HepG2 (cell line): ENCODE measurements around the gene TTN. TPM values are rescaled to one million over a fixed set of nuclear protein-coding genes. Genes with fewer than 3 reads are reported as not detected.

Source experiments
- AGO2 ChIP-seq: fragments of 200-400 bp; formaldehyde crosslinking; optimal IDR thresholded peaks from 2 replicates; pipeline ENCODE3; 2017; ENCODE audit warnings: mild to moderate bottlenecking, low read depth, low read length, moderate library complexity
- RXRA ChIP-seq: sonication (generic); formaldehyde crosslinking; IDR thresholded peaks from 2 replicates; pipeline ENCODE4 v1.5.1; 2020; ENCODE audit warnings: missing genetic modification reagents
- ZNF670 ChIP-seq: sonication (generic); formaldehyde crosslinking; IDR thresholded peaks from 2 replicates; pipeline ENCODE4 v1.8.0; 2022; ENCODE audit warnings: mild to moderate bottlenecking, missing genetic modification reagents, borderline replicate concordance
- ZNF878 ChIP-seq: sonication (generic); formaldehyde crosslinking; IDR thresholded peaks from 2 replicates; pipeline ENCODE4 v1.8.1; 2023; ENCODE audit warnings: mild to moderate bottlenecking, missing genetic modification reagents, moderate library complexity
- polyA plus RNA-seq, 8 experiments: library from polyadenylated mRNA; depleted of rRNA in 3 of 8; stranded (reverse) in 7 of 8; unstranded in 1 of 8; fragments of >200 nt; fragmentation: Illumina TruSeq in 4 of 8; extraction: Trizol in 4 of 8; gene quantifications; 2 replicates each; pipeline versions ENCODE4 v1.2.1 to v1.2.3, GENCODE V29; 2011 to 2016; ENCODE audit warnings: low read depth in 4 of 8, missing spikeins in 1 of 8, mixed read lengths in 1 of 8; ENCODE audit not compliant: insufficient read depth in 1 of 8
- total RNA-seq, 5 experiments: library from RNA; depleted of rRNA; stranded (reverse); fragments of >200 nt; fragmentation: Illumina TruSeq; extraction: Trizol; gene quantifications; 2 replicates each; pipeline ENCODE4 v1.2.3, GENCODE V29; 2016; ENCODE audit warnings: low read depth in 1 of 5
- TF ChIP-seq, protein P1 (sequence below): sonication (generic); formaldehyde crosslinking; IDR thresholded peaks from 2 replicates; pipeline ENCODE4 v1.4.0; 2020; ENCODE audit warnings: missing genetic modification reagents, mild to moderate bottlenecking, borderline replicate concordance
- TF ChIP-seq, protein P2 (sequence below): sonication (generic); formaldehyde crosslinking; conservative IDR thresholded peaks from 2 replicates; pipeline ENCODE4 v1.4.0; 2020; ENCODE audit warnings: mild to moderate bottlenecking, missing genetic modification reagents, moderate library complexity
- TF ChIP-seq, protein P3 (sequence below): sonication (generic); formaldehyde crosslinking; IDR thresholded peaks from 2 replicates; pipeline ENCODE4 v1.8.1; 2023; ENCODE audit warnings: missing genetic modification reagents, mild to moderate bottlenecking, borderline replicate concordance
- TF ChIP-seq, protein P4 (sequence below): IDR thresholded peaks from 2 replicates; pipeline ENCODE4 v1.6.1; 2016
- TF ChIP-seq, protein P5 (sequence below): sonication (generic); formaldehyde crosslinking; IDR thresholded peaks from 2 replicates; pipeline ENCODE4 v1.5.0; 2020; ENCODE audit warnings: missing genetic modification reagents
- TF ChIP-seq, protein P6 (sequence below): sonication (generic); formaldehyde crosslinking; IDR thresholded peaks from 2 replicates; pipeline ENCODE4 v1.5.0; 2020; ENCODE audit warnings: missing genetic modification reagents, mild to moderate bottlenecking, borderline replicate concordance
- TF ChIP-seq, protein P7 (sequence below): sonication (generic); formaldehyde crosslinking; IDR thresholded peaks from 2 replicates; pipeline ENCODE4 v1.5.1; 2020; ENCODE audit warnings: missing genetic modification reagents, mild to moderate bottlenecking, borderline replicate concordance
- TF ChIP-seq, protein P8 (sequence below): IDR thresholded peaks from 2 replicates; pipeline ENCODE4 v1.6.1; 2016

Gene TTN
- total and polyA plus RNA-seq, 2 of the 13 experiments (the other 11 are each of a cell fraction or from before 2014, with no cell fraction given), result under 0.01 TPM

DNA sequence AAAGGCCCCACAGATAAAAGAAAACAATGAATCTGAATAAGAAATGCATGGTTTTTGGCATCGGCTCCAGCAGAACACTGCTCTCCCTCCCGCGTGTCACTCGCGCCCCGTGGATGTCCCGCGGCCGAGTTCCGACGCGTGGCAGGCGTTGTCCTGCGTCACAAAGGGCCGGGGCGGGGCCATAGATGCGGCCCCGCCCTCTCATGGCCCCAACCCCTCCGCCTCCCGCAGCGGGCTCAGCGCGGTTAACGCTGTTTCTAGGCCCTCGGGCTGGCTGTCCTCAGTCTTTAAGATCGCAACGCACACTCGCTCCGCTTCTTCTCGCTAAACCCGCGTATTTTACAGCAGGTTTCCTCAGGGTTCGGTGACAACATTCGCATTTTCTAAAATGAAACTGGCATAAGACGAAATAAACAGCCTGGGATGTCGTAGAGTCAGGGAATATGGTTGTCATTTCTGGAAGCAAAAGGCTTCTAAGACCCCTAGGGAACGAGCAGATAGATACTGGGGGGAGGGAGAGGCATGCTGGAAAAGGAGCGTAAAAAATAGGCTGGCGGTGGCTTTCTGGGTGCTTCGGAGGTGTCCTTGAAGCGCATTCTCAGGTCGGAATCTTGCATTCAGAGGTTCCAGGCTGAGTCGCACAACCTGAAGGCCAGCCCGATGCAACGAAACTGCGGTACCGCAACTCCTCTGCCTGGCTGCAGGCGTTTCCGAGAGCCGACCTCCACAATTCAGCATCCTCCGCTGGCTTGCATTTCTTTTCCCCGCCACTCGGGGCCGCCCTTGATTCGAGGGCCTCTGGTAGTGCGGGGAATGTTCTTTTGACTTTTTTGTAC, 328.6 kb downstream of the TTN start, which contains the start of gene FKBP7 (continued):
- TF ChIP-seq, protein P1, sequence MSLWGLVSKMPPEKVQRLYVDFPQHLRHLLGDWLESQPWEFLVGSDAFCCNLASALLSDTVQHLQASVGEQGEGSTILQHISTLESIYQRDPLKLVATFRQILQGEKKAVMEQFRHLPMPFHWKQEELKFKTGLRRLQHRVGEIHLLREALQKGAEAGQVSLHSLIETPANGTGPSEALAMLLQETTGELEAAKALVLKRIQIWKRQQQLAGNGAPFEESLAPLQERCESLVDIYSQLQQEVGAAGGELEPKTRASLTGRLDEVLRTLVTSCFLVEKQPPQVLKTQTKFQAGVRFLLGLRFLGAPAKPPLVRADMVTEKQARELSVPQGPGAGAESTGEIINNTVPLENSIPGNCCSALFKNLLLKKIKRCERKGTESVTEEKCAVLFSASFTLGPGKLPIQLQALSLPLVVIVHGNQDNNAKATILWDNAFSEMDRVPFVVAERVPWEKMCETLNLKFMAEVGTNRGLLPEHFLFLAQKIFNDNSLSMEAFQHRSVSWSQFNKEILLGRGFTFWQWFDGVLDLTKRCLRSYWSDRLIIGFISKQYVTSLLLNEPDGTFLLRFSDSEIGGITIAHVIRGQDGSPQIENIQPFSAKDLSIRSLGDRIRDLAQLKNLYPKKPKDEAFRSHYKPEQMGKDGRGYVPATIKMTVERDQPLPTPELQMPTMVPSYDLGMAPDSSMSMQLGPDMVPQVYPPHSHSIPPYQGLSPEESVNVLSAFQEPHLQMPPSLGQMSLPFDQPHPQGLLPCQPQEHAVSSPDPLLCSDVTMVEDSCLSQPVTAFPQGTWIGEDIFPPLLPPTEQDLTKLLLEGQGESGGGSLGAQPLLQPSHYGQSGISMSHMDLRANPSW (CRISPR knock-in tag), result no peak
- TF ChIP-seq, protein P2, sequence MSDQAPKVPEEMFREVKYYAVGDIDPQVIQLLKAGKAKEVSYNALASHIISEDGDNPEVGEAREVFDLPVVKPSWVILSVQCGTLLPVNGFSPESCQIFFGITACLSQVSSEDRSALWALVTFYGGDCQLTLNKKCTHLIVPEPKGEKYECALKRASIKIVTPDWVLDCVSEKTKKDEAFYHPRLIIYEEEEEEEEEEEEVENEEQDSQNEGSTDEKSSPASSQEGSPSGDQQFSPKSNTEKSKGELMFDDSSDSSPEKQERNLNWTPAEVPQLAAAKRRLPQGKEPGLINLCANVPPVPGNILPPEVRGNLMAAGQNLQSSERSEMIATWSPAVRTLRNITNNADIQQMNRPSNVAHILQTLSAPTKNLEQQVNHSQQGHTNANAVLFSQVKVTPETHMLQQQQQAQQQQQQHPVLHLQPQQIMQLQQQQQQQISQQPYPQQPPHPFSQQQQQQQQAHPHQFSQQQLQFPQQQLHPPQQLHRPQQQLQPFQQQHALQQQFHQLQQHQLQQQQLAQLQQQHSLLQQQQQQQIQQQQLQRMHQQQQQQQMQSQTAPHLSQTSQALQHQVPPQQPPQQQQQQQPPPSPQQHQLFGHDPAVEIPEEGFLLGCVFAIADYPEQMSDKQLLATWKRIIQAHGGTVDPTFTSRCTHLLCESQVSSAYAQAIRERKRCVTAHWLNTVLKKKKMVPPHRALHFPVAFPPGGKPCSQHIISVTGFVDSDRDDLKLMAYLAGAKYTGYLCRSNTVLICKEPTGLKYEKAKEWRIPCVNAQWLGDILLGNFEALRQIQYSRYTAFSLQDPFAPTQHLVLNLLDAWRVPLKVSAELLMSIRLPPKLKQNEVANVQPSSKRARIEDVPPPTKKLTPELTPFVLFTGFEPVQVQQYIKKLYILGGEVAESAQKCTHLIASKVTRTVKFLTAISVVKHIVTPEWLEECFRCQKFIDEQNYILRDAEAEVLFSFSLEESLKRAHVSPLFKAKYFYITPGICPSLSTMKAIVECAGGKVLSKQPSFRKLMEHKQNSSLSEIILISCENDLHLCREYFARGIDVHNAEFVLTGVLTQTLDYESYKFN (CRISPR knock-in tag), result peak; percentile 53; the same call in 1 of the 2 replicates
- peak; percentile 49 for TF ChIP-seq AGO2
- TF ChIP-seq, protein P3, sequence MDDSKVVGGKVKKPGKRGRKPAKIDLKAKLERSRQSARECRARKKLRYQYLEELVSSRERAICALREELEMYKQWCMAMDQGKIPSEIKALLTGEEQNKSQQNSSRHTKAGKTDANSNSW (CRISPR knock-in tag), result peak; percentile 71; the same call in 1 of the 2 replicates
- TF ChIP-seq, protein P4, sequence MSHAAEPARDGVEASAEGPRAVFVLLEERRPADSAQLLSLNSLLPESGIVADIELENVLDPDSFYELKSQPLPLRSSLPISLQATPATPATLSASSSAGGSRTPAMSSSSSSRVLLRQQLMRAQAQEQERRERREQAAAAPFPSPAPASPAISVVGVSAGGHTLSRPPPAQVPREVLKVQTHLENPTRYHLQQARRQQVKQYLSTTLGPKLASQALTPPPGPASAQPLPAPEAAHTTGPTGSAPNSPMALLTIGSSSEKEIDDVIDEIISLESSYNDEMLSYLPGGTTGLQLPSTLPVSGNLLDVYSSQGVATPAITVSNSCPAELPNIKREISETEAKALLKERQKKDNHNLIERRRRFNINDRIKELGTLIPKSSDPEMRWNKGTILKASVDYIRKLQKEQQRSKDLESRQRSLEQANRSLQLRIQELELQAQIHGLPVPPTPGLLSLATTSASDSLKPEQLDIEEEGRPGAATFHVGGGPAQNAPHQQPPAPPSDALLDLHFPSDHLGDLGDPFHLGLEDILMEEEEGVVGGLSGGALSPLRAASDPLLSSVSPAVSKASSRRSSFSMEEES, result peak; percentile 77
- TF ChIP-seq, protein P5, sequence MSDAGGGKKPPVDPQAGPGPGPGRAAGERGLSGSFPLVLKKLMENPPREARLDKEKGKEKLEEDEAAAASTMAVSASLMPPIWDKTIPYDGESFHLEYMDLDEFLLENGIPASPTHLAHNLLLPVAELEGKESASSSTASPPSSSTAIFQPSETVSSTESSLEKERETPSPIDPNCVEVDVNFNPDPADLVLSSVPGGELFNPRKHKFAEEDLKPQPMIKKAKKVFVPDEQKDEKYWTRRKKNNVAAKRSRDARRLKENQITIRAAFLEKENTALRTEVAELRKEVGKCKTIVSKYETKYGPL (CRISPR knock-in tag), result peak; percentile 24; the same call in 1 of the 2 replicates
- TF ChIP-seq ZNF670 (CRISPR knock-in tag), result peak; percentile 69; the same call in 1 of the 2 replicates
- TF ChIP-seq RXRA, result peak; percentile 30
- TF ChIP-seq, protein P6, sequence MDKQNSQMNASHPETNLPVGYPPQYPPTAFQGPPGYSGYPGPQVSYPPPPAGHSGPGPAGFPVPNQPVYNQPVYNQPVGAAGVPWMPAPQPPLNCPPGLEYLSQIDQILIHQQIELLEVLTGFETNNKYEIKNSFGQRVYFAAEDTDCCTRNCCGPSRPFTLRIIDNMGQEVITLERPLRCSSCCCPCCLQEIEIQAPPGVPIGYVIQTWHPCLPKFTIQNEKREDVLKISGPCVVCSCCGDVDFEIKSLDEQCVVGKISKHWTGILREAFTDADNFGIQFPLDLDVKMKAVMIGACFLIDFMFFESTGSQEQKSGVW, result no peak
- TF ChIP-seq, protein P7, sequence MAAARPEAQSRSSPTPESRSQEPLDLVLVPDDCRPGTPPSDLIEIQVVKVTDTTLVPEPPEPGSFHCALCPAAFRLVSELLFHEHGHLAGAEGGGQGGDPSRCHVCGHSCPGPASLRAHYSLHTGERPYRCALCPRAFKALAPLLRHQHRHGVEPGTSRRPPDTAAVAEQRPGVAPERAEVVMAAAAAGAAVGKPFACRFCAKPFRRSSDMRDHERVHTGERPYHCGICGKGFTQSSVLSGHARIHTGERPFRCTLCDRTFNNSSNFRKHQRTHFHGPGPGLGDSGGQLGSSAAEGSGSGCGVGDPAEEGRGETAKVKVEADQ (CRISPR knock-in tag), result 0 out of 2 replicates have a peak, but pooled peaks have one; percentile 74
- TF ChIP-seq, protein P8, sequence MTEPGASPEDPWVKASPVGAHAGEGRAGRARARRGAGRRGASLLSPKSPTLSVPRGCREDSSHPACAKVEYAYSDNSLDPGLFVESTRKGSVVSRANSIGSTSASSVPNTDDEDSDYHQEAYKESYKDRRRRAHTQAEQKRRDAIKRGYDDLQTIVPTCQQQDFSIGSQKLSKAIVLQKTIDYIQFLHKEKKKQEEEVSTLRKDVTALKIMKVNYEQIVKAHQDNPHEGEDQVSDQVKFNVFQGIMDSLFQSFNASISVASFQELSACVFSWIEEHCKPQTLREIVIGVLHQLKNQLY, result 0 out of 2 replicates have a peak, but pooled peaks have one; percentile 48
- TF ChIP-seq ZNF878 (CRISPR knock-in tag), result peak; percentile 85
